Left kidney (tissue), 2 donors: ENCODE measurements around the gene FGF18. TPM values are rescaled to one million over a fixed set of nuclear protein-coding genes. Genes with fewer than 3 reads are reported as not detected.
"Not testable (repeated sequence)": the region's sequence is repeated elsewhere in the genome, so short reads cannot be mapped to it uniquely, and the experiment has no call there.

ENCODE experiments used
- DNase-seq: peaks from one replicate; pipeline ENCODE4 v3.0.0-alpha.2; 2013
- polyA plus RNA-seq: library from polyadenylated mRNA; unstranded; fragments of 120-200 nt; gene quantifications from one replicate; pipeline ENCODE4 v1.2.1, GENCODE V29; 2013; ENCODE audit not compliant: insufficient read length

Gene FGF18
- polyA plus RNA-seq, 1 donor: 0.25 TPM

DNA sequence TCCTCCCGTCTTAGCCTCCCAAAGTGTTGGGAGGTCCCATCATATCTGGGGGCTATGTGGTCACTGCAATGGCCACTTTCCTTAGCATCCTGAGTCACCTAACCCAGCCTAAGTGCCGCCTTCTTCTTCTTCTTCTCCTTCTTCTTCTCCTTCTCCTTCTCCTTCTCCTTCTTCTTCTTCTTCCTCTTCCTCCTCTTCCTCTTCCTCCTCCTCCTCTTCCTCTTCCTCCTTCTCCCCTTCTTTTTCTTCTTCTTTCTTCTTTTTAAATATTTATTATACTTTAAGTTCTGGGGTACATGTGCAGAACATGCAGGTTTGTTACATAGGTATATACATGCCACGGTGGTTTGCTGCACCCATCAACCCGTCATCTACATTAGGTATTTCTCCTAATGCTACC is 78.0 kb downstream of the FGF18 start:
- DNase-seq: not testable (repeated sequence)

DNA sequence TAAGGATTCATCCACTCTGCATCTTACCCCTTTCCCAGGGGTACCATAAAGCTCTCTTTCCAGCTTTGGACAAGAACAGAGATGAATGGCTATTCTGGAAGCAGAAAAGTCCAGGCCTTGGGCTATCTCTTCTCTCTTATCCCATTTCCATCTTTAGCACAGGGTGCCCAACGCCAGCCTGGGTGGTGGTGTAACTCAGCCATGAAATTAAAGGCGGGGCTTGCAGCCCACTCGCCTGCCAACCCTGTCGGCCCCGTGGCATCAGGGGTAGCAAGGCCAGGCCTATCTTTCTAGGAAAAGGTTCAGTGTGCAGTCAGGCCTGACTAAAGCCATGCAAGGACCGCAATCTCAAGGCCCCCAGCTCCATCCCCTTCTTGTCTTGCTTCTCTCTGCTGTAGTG is 78.7 kb downstream of the FGF18 start:
- DNase-seq: no peak

DNA sequence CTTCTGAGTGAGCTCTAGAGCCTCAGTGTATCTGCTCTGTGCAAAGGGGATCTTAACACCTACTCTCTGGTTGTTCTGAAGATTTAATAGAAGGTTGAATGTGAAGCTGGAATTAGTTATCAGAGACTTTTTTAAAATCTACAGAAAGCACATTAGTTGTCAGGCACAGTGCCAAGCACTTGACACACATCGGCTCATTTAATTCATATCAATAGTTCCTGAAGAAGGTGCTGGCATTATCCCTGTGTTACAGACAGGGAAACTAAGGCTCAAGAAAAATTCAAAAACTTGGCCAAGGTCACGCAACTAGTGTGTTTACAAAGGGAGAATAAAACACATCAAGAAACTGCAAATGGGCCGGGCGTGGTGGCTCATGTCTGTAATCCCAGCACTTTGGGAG is 80.2 kb downstream of the FGF18 start:
- DNase-seq: no peak

DNA sequence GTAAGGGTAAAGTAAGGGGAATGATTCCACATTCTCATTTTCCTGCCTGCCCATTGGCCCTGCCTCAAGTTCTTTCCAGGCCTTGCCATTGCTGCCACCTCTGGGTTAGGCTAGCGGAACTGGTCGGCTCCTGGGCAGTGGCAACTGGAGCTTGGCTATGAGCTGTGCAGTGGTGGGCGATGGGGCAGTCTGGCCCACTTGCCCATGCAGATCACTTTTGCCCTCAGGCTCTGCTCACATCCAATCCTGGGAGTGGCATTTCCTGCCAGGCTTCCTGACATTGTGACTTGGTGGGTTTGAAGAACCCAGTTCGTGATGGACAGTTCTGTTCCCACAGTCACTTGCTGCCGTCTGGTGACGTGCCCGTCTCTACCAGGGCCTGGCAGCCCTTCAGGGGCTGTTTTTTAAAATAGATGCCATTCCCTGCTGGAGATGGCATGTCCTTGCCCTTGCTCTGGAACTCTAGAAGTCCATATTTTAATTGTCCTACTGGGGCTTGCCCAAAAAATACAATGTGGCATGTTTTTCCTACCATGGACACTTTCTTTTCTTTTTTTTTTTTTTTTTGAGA is 86.1 kb downstream of the FGF18 start:
- no peak for DNase-seq

DNA sequence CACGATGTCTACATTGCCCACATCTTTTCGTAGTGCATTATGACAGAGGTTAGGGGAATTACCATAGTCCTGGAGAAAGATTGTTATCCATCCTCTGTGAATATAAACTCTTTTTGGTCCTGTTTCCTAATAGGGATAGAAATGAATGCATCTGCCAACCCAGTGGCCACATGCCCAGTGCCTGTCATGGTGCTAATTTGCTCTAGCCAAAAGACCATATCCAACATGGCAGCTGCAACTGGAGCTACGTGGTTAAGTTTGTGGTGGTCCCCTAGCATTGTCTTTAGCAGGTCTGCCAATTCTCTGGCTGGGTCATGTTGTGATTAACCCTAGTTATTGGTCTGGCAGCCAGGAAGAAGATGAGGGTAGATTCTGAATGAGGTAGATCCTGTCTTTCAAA is 87.5 kb downstream of the FGF18 start:
- DNase-seq: no peak

Other genes starting within 250 kb of the FGF18 start
- gene TLX3, start 110.4 kb upstream of the FGF18 start, polyA plus RNA-seq: not detected
- gene NPM1, start 31.8 kb upstream of the FGF18 start, polyA plus RNA-seq: 1,684 TPM